Measurements from ENCODE around the gene EHBP1.

GRCh38 chr2:62854600-62855514 is 149.3 kb downstream of the EHBP1 start:
- no peak for TF ChIP-seq CTCF (conservative IDR thresholded peaks at IDR 0.05 in 1 of 2, IDR thresholded peaks at IDR 0.05 in 1 of 2; ENCODE audit: low read depth in 1 of 2, low read length in 2 of 2)
- TF ChIP-seq EZH2 (IDR thresholded peaks at IDR 0.05; ENCODE audit: low read length, missing control alignments): no peak

Data from fibroblast of lung (primary cell).